NCI-H1436 treated with DMSO at 0.1 percent for 48 hours (cell line): ENCODE measurements around the gene SUCLA2.

ENCODE experiments used
- DNase-seq: peaks from one replicate; lab custom pipeline; 2025; lab: John Stamatoyannopoulos, UW

Gene SUCLA2

DNA sequence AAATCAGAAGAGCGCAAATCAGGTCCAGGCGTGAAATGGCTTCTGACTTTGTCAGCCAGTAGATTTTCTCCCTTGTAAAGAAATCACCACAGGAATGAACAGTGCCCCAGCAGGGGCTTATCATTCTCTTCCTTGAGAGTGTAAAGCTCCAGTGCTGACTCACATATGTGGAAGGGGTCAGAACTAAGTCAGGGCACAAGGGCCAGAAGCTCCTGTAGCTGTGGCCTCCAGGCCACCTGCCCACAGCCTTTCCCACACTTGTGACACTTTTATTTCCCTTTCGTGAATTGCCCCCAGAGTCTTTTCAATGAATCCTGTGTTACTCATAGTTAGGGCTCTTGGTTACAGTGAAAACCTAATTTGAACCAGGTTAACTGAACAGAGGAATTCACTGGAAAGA is 99.6 kb downstream of the SUCLA2 start:
- DNase-seq, result no peak

DNA sequence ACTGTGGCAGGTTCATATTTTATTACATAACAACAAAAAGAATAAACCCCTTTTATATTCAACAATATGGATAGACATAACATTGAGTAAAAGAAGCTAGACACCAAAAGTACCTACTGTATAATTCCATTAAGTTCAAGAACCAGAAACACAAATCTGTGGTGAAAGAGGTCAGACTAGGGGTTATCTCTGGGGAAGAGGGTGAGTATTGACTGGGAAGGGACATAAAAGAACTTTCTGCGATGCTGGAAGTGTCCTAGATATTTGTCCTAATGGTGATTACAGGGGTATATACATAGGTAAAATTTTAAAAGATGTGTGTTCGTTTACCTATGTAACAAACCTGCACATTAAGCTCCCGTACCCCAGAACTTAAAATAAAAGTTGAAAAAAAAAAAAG is 103.0 kb downstream of the SUCLA2 start:
- no peak for DNase-seq

- DNase-seq, result no peak
Measured at GRCh38 chr13:47897411-47898050, 103.5 kb downstream of the SUCLA2 start.

DNA sequence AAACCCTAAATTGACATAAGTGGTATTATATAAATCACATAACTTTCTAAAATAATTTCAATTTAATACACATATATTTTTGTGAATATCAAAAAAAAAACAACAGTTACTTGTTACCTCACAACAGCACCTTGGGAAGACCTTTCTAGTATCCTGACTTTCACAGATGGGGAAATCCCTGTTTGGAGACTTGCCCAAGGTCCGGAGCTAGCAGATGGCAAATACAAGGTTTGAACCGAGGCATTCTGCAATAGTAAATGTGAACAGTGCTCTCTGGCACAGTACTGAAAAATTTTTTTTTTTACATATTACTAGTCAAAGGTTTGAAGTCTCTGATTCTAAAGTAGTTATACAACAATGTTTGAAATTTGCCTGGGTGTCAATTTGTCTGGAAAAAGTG is 104.5 kb downstream of the SUCLA2 start:
- DNase-seq, result no peak

GRCh38 chr13:47896111-47896510 is 105.0 kb downstream of the SUCLA2 start:
- DNase-seq, result no peak

DNA sequence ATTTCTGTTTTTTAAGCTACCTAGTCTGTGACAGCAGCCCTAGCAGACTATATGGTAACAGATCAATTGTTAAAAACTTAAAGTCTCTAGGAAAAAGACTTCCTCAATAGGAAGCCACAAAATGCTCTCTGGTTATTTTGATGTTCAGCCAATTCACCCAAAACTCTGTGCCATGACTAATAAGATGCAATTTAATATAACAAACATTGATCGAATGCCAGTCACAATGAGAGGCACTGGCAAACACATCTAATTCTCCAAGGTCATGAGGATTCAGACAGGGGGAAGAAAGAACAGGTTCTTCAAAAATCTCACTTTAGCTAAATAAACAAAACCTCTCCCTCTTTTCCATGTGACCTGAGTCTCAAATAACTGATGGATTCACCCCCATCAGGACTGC is 107.5 kb downstream of the SUCLA2 start:
- no peak for DNase-seq
